WTC11 (cell line): ENCODE measurements around the gene IFFO2.

Experiments
- CTCF ChIP-seq: fragments of 200-600 bp; IDR thresholded peaks from 2 replicates; pipeline ENCODE4 v1.8.0; 2022; ENCODE audit warnings: antibody characterized with exemption
- JUN ChIP-seq: sonication (generic); formaldehyde crosslinking; IDR thresholded peaks from 2 replicates; pipeline ENCODE4 v1.8.0; 2023; ENCODE audit warnings: mild to moderate bottlenecking, missing genetic modification reagents
- MAX ChIP-seq: sonication (generic); formaldehyde crosslinking; IDR thresholded peaks from 2 replicates; pipeline ENCODE4 v1.8.0; 2022; ENCODE audit warnings: mild to moderate bottlenecking, missing genetic modification reagents
- NR3C1 ChIP-seq: sonication (generic); formaldehyde crosslinking; conservative IDR thresholded peaks from 2 replicates; pipeline ENCODE4 v1.8.1; 2023; ENCODE audit warnings: low read depth, mild to moderate bottlenecking, missing genetic modification reagents
- OVOL2 ChIP-seq: fragments of 250-450 bp; sonication (Bioruptor Pico); IDR thresholded peaks from 2 replicates; pipeline ENCODE4 v1.9.0; 2021; ENCODE audit warnings: mild to moderate bottlenecking, borderline replicate concordance
- ZNF512 ChIP-seq: sonication (generic); formaldehyde crosslinking; IDR thresholded peaks from 2 replicates; pipeline ENCODE4 v1.8.1; 2022; ENCODE audit warnings: missing genetic modification reagents, borderline replicate concordance

DNA sequence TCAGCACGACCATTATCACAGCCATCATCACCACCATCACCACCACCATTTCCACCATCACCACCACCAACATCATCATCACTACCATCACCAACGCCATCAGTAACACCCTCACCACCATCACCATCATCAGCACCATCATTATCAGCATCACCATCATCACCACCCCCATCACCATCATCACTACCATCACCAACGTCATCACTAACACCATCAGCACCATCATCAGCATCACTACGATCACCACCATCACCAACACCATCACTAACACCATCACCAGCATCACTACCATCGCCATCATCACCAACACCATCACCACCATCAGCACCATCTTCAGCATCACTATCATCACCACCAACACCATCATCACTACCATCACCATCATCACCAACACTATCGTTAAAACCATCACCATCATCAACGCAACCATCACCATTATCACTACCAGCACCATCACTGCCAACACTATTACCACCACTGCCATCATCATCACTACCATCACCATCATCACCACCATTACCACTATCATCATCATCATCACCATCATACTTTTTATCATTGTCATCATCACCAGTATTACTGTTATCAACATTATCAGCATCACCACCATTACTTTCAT is 98.3 kb downstream of the IFFO2 start:
- TF ChIP-seq CTCF, result no peak
- TF ChIP-seq MAX (CRISPR knock-in tag), result no peak
- no peak for TF ChIP-seq NR3C1
- TF ChIP-seq JUN (CRISPR knock-in tag), result no peak
- TF ChIP-seq OVOL2 (CRISPR knock-in tag), result no peak
- TF ChIP-seq ZNF512 (CRISPR knock-in tag), result no peak
